Activated CD8-positive, alpha-beta T cell treated with anti-CD3 and anti-CD28 coated beads for 36 hours (primary cell): Measurements from ENCODE around the gene ATP5F1B. TPM values are rescaled to one million over a fixed set of nuclear protein-coding genes. Genes with fewer than 3 reads are reported as not detected.

Experiments used
- ATAC-seq: fragments of 200-7000 bp; cut with Tn5 transposase; one replicate; pipeline ENCODE4 v1.10.0; 2021; ENCODE audit warnings: mild to moderate bottlenecking, moderate library complexity
- CTCF ChIA-PET: fragments of 350-600 bp; sonication (Branson Sonifier 250); formaldehyde crosslinking; loops from one replicate; lab custom pipeline; 2021; ENCODE audit warnings: antibody characterized with exemption; lab: Charles Lee
- POLR2A ChIA-PET: fragments of 350-600 bp; sonication (Branson Sonifier 250); formaldehyde crosslinking; loops from one replicate; lab custom pipeline; 2021; ENCODE audit warnings: antibody characterized with exemption; lab: Charles Lee
- DNase-seq: peaks from one replicate; pipeline ENCODE4 v3.0.0-alpha.2; 2020
- H3K27ac Mint-ChIP-seq: one replicate; pipeline ENCODE4 v1.8.0; 2021; ENCODE audit warnings: mild to moderate bottlenecking, mixed read lengths
- H3K27me3 Mint-ChIP-seq: one replicate; pipeline ENCODE4 v1.8.0; 2021; ENCODE audit warnings: mixed read lengths
- H3K36me3 Mint-ChIP-seq: one replicate; pipeline ENCODE4 v1.8.0; 2021; ENCODE audit warnings: low read depth, mixed read lengths
- H3K4me1 Mint-ChIP-seq: one replicate; pipeline ENCODE4 v1.8.0; 2021; ENCODE audit warnings: low read depth, mixed read lengths
- H3K4me3 Mint-ChIP-seq: one replicate; pipeline ENCODE4 v1.8.0; 2021; ENCODE audit warnings: mild to moderate bottlenecking, moderate library complexity, mixed read lengths
- H3K9me3 Mint-ChIP-seq: one replicate; pipeline ENCODE4 v1.8.0; 2021; ENCODE audit warnings: mixed read lengths
- intact Hi-C: fragments of 100-400 bp; cut with micrococcal nuclease; formaldehyde crosslinking; loops from one replicate; pipeline ENCODE4 v1.10.0; 2022
- total RNA-seq, 2 experiments: library from RNA; stranded (reverse); gene quantifications; one replicate each; pipeline ENCODE4 v1.2.3, GENCODE V29; 2021
- TF ChIP-seq, protein P1 (sequence below): fragments of 200-600 bp; IDR thresholded peaks from one replicate; pipeline ENCODE4 v1.8.0; 2022; ENCODE audit warnings: antibody characterized with exemption, mild to moderate bottlenecking

The ATP5F1B gene
- total RNA-seq, 2 experiments from 2014 or later: 859 to 869 TPM

DNA sequence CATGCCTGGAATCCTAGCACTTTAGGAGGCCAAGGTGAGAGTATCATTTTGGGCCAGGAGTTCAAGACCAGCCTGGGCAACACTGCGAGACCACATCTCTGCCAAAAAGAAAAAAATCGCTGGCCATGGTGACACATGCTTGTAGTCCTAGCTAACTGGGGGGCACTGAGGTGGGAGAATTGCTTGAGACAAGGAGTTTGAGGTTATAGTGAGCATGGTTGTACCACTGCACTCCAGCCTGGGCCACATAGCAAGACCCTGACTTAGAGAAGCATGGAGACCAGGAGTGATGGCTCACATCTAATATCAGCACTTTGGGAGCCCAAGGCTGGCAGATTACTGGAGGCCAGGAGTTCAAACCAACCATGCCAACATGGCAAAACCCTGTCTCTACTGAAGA lies 33.1 kb upstream of the ATP5F1B start:
- Mint-ChIP-seq H3K27me3 (no peaks in the 10 kb centered on the region), H3K9me3 (peaks cover under 1% of the 10 kb centered on the region), H3K4me1 (peaks cover 68% of the 10 kb centered on the region), H3K27ac (peak overlapping the region; percentile 62), H3K36me3 (peaks cover 60% of the 10 kb centered on the region), H3K4me3 (no peak overlapping the region)
- ChIA-PET POLR2A (interaction anchor here (1.1 to 11.1 kb wide), 6 partner anchors 7 to 71 kb away, joined by 3 to 74 read pairs (median 15); partner anchors contain the start of genes ATP5F1B and PTGES3), CTCF (interaction anchor here (0.6 to 1.5 kb wide), 3 partner anchors 8 to 452 kb away, joined by 3 to 5 read pairs (median 4); partner anchors contain the start of gene PTGES3)
- TF ChIP-seq, protein P1, sequence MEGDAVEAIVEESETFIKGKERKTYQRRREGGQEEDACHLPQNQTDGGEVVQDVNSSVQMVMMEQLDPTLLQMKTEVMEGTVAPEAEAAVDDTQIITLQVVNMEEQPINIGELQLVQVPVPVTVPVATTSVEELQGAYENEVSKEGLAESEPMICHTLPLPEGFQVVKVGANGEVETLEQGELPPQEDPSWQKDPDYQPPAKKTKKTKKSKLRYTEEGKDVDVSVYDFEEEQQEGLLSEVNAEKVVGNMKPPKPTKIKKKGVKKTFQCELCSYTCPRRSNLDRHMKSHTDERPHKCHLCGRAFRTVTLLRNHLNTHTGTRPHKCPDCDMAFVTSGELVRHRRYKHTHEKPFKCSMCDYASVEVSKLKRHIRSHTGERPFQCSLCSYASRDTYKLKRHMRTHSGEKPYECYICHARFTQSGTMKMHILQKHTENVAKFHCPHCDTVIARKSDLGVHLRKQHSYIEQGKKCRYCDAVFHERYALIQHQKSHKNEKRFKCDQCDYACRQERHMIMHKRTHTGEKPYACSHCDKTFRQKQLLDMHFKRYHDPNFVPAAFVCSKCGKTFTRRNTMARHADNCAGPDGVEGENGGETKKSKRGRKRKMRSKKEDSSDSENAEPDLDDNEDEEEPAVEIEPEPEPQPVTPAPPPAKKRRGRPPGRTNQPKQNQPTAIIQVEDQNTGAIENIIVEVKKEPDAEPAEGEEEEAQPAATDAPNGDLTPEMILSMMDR: no peak
- intact Hi-C loops: no loop called here
- DNase-seq: no peak
- ATAC-seq: no peak

DNA sequence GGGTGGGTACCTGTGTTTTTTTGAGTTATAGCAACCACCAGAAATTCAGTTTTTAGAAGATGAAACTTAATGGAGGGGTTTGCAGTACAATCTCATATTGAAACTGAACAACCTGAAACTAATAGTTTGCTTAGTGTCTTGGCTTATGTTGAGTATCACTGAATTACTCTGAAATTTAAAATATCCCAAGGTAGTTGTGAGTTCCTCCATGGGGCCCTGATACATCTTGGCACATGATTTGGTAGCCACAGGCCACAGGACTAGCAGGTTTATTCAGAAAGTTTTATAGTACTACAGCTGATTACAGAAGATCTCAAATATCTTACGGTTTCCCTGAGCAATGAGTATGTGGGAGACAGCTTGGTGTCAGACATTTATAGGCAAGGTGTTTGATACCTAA lies 31.9 kb upstream of the ATP5F1B start:
- peak overlapping the region; percentile 32 for H3K4me3 Mint-ChIP-seq
- H3K27ac Mint-ChIP-seq: peak overlapping the region; percentile 75
- no peaks in the 10 kb centered on the region for H3K9me3 Mint-ChIP-seq
- DNase-seq (peak; percentile 57), ATAC-seq (peak; percentile 78)
- H3K27me3 Mint-ChIP-seq: no peaks in the 10 kb centered on the region
- intact Hi-C loops: no loop called here
- POLR2A ChIA-PET: interaction anchor here (1.4 to 11.1 kb wide), 7 partner anchors 9 to 48 kb away, joined by 6 to 74 read pairs (median 10); partner anchors contain the start of genes ATP5F1B, BAZ2A, NACA and PTGES3
- H3K4me1 Mint-ChIP-seq: peaks cover 69% of the 10 kb centered on the region
- H3K36me3 Mint-ChIP-seq: peaks cover 64% of the 10 kb centered on the region
- TF ChIP-seq, protein P1: no peak
- CTCF ChIA-PET: interaction anchor here (0.6 to 1.3 kb wide), 4 partner anchors 9 to 415 kb away, joined by 3 to 4 read pairs (median 4); no protein-coding TSS in a partner anchor

DNA sequence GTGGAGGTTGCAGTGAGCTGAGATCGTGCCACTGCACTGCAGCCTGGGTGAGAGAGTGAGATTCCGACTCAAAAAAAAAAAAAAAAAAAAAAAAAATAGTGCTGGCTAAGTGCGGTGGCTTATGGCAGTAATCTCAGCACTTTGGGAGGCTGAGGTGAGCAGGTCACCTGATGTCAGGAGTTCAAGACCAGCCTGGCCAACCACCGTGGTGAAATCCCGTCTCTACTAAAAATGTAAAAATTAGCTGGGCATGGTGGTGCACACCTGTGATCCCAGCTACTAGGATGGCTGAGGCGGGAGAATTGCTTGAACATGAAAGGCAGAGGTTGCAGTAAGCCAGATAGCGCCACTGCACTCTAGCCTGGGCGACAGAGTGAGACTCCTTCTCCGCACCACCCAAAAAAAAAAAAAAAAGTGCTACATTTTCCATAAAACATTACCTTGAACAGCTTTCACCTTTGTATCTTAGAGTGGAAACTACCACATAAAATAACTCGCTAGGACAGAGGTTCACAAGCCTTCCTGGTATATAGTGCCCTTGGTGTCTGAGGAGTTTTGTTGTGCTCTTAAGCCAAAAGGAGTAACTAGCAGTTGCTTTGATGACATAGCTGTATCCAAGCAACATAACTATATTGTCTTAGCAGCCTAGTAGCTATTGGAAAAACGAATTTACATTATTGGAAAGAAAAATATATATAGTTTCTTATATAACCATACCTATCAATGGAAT lies 31.2 kb upstream of the ATP5F1B start:
- no peak for DNase-seq
- ChIA-PET POLR2A (interaction anchor here (0.8 to 11.1 kb wide), 9 partner anchors 9 to 50 kb away, joined by 3 to 74 read pairs (median 7); partner anchors contain the start of genes ATP5F1B, BAZ2A, NACA and PTGES3), CTCF (interaction anchor here (0.6 to 1.3 kb wide), 5 partner anchors 10 to 415 kb away, joined by 3 to 4 read pairs (median 4); no protein-coding TSS in a partner anchor)
- ATAC-seq: peak; percentile 36
- Mint-ChIP-seq H3K27me3 (no peaks in the 10 kb centered on the region), H3K4me3 (no peak overlapping the region), H3K27ac (peak overlapping the region; percentile 77), H3K9me3 (no peaks in the 10 kb centered on the region), H3K4me1 (peaks cover 68% of the 10 kb centered on the region), H3K36me3 (peaks cover 64% of the 10 kb centered on the region)
- intact Hi-C loops: no loop called here
- TF ChIP-seq, protein P1: no peak

DNA sequence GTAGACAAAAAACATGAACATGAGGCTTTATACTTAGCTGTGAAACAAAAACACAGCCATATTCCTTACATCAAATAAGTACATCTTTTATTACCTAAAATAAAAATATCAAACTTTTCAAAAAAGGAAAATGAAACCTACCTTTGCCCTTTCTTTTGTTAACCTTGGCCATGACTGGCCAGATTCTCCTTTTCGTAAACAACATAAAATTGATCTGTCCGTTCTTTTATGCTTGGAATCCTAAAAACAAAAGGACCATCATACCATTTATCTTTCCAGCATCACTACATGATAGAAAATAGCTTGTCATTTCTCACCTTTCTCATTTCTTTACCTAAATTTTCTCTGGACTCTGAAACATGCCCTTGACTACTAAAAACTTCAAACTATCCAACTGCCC lies 25.8 kb upstream of the ATP5F1B start:
- Mint-ChIP-seq H3K4me3 (no peak overlapping the region), H3K9me3 (no peaks in the 10 kb centered on the region), H3K27ac (peak overlapping the region; percentile 7), H3K36me3 (peaks cover 74% of the 10 kb centered on the region), H3K4me1 (peaks cover 56% of the 10 kb centered on the region), H3K27me3 (no peaks in the 10 kb centered on the region)
- TF ChIP-seq, protein P1: no peak
- ChIA-PET CTCF (interaction anchor here (1.5 kb wide), 1 partner anchor 13 kb away, joined by 3 read pairs; no protein-coding TSS in a partner anchor), POLR2A (interaction anchor here (1.9 to 11.1 kb wide), 2 partner anchors 10 to 15 kb away, joined by 6 to 74 read pairs; partner anchors contain the start of gene PTGES3)
- no peak for ATAC-seq
- intact Hi-C loops: no loop called here
- DNase-seq: no peak
